Loucy (cell line): ENCODE measurements around the gene ENTPD2.
A peak's percentile ranks its signal among the peaks of the same experiment; 100 is the strongest.

Source experiments
- H2AFZ ChIP-seq: fragments of 200-600 bp; sonication (generic); 2 replicates; pipeline ENCODE4 v1.6.0; 2016; ENCODE audit warnings: antibody characterized with exemption, mild to moderate bottlenecking, low read length, moderate library complexity
- H3F3A ChIP-seq: fragments of 200-600 bp; 2 replicates; pipeline ENCODE4 v1.6.0; 2016; ENCODE audit warnings: antibody characterized with exemption, low read depth, mild to moderate bottlenecking
- H3K27me3 ChIP-seq: fragments of 200-600 bp; sonication (generic); 2 replicates; pipeline ENCODE4 v1.6.1; 2014; ENCODE audit warnings: low read length, mild to moderate bottlenecking; ENCODE audit not compliant: insufficient read depth, poor library complexity, severe bottlenecking
- H3K36me3 ChIP-seq: fragments of 200-600 bp; sonication (generic); 2 replicates; pipeline ENCODE4 v1.6.1; 2016; ENCODE audit warnings: low read length; ENCODE audit not compliant: insufficient read depth
- H3K4me1 ChIP-seq: fragments of 200-600 bp; sonication (generic); 2 replicates; pipeline ENCODE4 v1.5.1; 2014; ENCODE audit warnings: low read length, mild to moderate bottlenecking; ENCODE audit not compliant: insufficient read depth, poor library complexity, severe bottlenecking
- H3K4me2 ChIP-seq: fragments of 200-600 bp; sonication (generic); 2 replicates; pipeline ENCODE4 v1.6.0; 2014; ENCODE audit warnings: antibody characterized with exemption, low read length, low read depth, mild to moderate bottlenecking; ENCODE audit not compliant: poor library complexity, severe bottlenecking
- H3K4me3 ChIP-seq: fragments of 200-600 bp; sonication (generic); 2 replicates; pipeline ENCODE4 v1.5.1; 2014; ENCODE audit warnings: low read length, mild to moderate bottlenecking, mixed read lengths; ENCODE audit not compliant: poor library complexity, severe bottlenecking
- H3K79me2 ChIP-seq: fragments of 200-600 bp; sonication (generic); 2 replicates; pipeline ENCODE4 v1.6.1; 2014; ENCODE audit warnings: low read length; ENCODE audit not compliant: insufficient read depth
- H3K9ac ChIP-seq: fragments of 200-600 bp; sonication (generic); 2 replicates; pipeline ENCODE4 v1.6.0; 2014; ENCODE audit warnings: mild to moderate bottlenecking, low read depth, low read length, moderate library complexity; ENCODE audit not compliant: poor library complexity, severe bottlenecking
- H3K9me2 ChIP-seq: fragments of 200-600 bp; sonication (generic); replicated peaks from 2 replicates; pipeline ENCODE4 v1.6.1; 2016; ENCODE audit warnings: low read depth, low read length, mixed read lengths
- H3K9me3 ChIP-seq: fragments of 200-600 bp; sonication (generic); 2 replicates; pipeline ENCODE4 v1.6.1; 2014; ENCODE audit warnings: mild to moderate bottlenecking, antibody characterized with exemption, low read length, low read depth; ENCODE audit not compliant: insufficient read depth
- H4K20me1 ChIP-seq: fragments of 200-600 bp; sonication (generic); 2 replicates; pipeline ENCODE4 v1.6.0; 2014; ENCODE audit warnings: antibody characterized with exemption, low read length, mild to moderate bottlenecking; ENCODE audit not compliant: insufficient read depth, poor library complexity, severe bottlenecking
- CTCF ChIP-seq: fragments of 200-600 bp; sonication (generic); conservative IDR thresholded peaks from 2 replicates; pipeline ENCODE4 v1.5.1; 2014; ENCODE audit warnings: mild to moderate bottlenecking, antibody characterized with exemption, low read length
- EZH2phosphoT487 ChIP-seq: fragments of 200-600 bp; IDR thresholded peaks from 2 replicates; pipeline ENCODE4 v1.6.1; 2018; ENCODE audit warnings: antibody characterized with exemption, mild to moderate bottlenecking, moderate library complexity, borderline replicate concordance

Gene ENTPD2

DNA sequence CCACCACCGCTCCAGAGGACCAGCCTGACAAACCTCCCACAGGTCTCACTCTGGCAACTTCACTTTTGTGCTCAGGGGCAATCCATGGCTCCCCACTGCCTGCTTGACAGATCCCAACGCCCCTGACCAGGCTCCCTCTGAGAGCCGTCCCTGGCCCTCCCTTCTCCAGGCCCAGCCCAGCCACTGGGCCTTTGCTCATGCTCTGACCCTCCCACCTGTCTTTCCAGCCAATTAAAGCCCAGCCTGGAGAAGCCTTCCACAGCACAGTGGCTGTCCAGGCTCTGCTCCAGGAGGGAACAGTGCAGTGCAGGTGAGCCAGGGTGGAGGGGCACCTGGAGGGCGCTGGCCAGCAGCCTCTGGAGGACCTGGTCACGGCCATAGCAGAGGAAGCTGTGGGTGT is 3.3 kb downstream of the ENTPD2 start:
- H3F3A ChIP-seq, result no peaks in the 10 kb centered on the region
- H3K36me3 ChIP-seq, result no peaks in the 10 kb centered on the region
- H4K20me1 ChIP-seq, result no peaks in the 10 kb centered on the region
- H3K9me2 ChIP-seq, result no peaks in the 10 kb centered on the region
- TF ChIP-seq CTCF (no peak), EZH2phosphoT487 (no peak)
- no peak overlapping the region for H3K4me2 ChIP-seq
- peaks cover 5% of the 10 kb centered on the region for H3K4me1 ChIP-seq
- H3K9ac ChIP-seq, result no peak overlapping the region
- H3K9me3 ChIP-seq, result no peaks in the 10 kb centered on the region
- no peaks in the 10 kb centered on the region for H3K79me2 ChIP-seq
- no peaks in the 10 kb centered on the region for H3K27me3 ChIP-seq
- H3K4me3 ChIP-seq, result no peak overlapping the region
- no peak overlapping the region for H2AFZ ChIP-seq

GRCh38 chr9:137049544-137050449 is 4.1 kb downstream of the ENTPD2 start:
- H3K27me3 ChIP-seq, result no peaks in the 10 kb centered on the region
- no peak overlapping the region for H3K4me3 ChIP-seq
- H3F3A ChIP-seq, result no peaks in the 10 kb centered on the region
- peaks cover 6% of the 10 kb centered on the region for H4K20me1 ChIP-seq
- H3K79me2 ChIP-seq, result peaks cover 7% of the 10 kb centered on the region; the same call in 1 of the 2 replicates
- no peak overlapping the region for H3K4me2 ChIP-seq
- H3K36me3 ChIP-seq, result no peaks in the 10 kb centered on the region
- no peak for TF ChIP-seq EZH2phosphoT487
- peak; percentile 48 for TF ChIP-seq CTCF
- H2AFZ ChIP-seq, result no peak overlapping the region
- peaks cover 10% of the 10 kb centered on the region for H3K4me1 ChIP-seq
- no peak overlapping the region for H3K9ac ChIP-seq
- no peaks in the 10 kb centered on the region for H3K9me3 ChIP-seq
- no peaks in the 10 kb centered on the region for H3K9me2 ChIP-seq

DNA sequence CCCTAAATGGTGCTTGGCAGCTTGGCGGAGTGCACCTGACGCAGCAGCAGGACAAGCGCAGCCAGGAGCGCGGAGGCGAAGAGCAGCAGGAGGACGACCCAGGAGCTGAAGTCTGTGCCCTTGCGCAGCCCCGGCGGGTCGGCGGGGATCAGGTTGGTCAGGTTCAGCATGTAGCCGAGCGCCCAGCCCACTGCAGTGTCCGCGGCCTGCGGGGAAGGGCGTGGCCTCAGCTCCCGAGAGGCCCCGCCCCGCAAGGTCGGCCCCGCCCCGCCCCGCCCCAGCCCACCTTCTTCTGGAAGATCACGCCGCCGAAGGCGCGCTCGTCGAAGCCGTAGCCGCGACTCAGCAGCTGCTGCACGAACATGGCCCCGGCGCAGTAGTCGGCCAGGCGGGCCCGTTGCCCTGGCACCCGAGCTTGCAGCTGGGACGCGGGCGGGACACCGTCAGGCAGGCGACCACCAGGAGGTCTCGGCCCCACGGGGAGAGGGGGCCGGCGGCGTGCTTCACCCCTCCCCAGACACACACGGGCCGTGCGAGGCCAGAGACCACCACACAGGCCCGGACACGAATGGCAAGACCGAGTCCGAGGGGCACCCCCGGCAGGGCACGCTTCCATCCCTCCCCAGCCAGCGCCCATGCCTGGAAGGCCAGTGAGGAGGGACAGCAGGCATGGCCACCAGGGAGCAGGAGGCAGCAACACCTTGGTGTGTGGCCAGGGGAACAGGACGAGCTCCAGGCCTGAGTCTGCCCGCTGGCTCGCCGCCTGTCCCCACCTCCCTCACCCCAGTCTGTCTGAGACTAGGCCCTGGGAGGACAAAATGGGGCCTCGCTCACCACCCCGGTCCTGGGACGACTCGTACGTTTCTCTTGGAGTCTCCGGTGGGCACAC is 5.0 kb downstream of the ENTPD2 start:
- Histone ChIP-seq H2AFZ (no peak overlapping the region), H3K27me3 (no peaks in the 10 kb centered on the region), H3K9ac (no peak overlapping the region), H3K4me1 (peaks cover 19% of the 10 kb centered on the region), H3K79me2 (peaks cover 14% of the 10 kb centered on the region; the same call in 1 of the 2 replicates), H3K4me2 (no peak overlapping the region), H4K20me1 (peaks cover 14% of the 10 kb centered on the region), H3K9me2 (no peaks in the 10 kb centered on the region), H3F3A (no peaks in the 10 kb centered on the region), H3K4me3 (no peak overlapping the region), H3K36me3 (no peaks in the 10 kb centered on the region), H3K9me3 (no peaks in the 10 kb centered on the region)
- TF ChIP-seq CTCF, result no peak
- TF ChIP-seq EZH2phosphoT487, result no peak
